Measurements from ENCODE around the gene PIGV. TPM values are rescaled to one million over a fixed set of nuclear protein-coding genes. Genes with fewer than 3 reads are reported as not detected.
A peak's percentile ranks its signal among the peaks of the same experiment; 100 is the strongest.

PIGV gene
- total and polyA plus RNA-seq, 2 of the 4 experiments (the other 2 are of a cell fraction) = 7.2 to 10.6 TPM

DNA sequence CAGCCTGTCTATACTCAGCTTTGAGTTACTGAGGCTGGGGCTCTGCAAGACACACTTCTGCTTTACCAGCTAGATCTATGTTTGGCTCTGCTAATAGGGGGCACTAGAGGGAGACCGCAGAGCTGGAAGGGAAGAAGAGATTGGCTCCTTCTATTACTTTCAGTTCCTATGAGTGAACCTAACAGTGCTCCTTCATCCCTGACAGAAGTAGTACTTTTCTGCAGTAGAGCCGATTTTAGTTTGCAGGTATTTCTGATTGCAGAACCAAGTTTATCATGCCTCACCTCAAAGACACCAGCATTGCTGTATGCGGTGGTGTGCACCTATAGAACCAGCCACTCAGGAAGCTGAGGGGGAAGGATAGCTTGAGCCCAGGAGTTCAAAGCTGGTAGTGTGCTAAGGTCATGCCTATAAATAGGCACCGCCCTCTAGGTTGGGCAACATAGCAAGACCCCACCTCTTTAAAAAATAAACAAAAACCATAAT is 33.1 kb downstream of the PIGV start:
- POLR2A ChIA-PET (ENCODE audit: unreplicated experiment) = no interaction called here
- H4K20me1 ChIP-seq (ENCODE audit: insufficient read depth, low read length) = no peaks in the 10 kb centered on the region
- no peak overlapping the region for H2BK15ac ChIP-seq (ENCODE audit: low read depth, low read length)
- ATAC-seq (ENCODE audit: low read depth) (no peak), DNase-seq (no peak)
- H2AK9ac ChIP-seq (replicated peaks; ENCODE audit: low read depth, low read length, poor library complexity) = no peak overlapping the region
- no peaks in the 10 kb centered on the region for H3K27me3 ChIP-seq (ENCODE audit: control insufficient read depth, insufficient read depth, low read length)
- H3K9me1 ChIP-seq (ENCODE audit: insufficient read depth, low read length) = peaks cover 3% of the 10 kb centered on the region; the same call in 1 of the 2 replicates
- in situ Hi-C loops (cut with MboI; ENCODE audit: low sequenced_read_pairs) (no loop called here), dilution Hi-C loops (cut with HindIII; ENCODE audit: low sequenced_read_pairs, unreplicated experiment) (no loop called here), intact Hi-C loops (cut with micrococcal nuclease) (no loop called here)
- H2AFZ ChIP-seq (replicated peaks; ENCODE audit: low read length, poor library complexity) = no peak overlapping the region
- H3K36me3 ChIP-seq (ENCODE audit: control insufficient read depth, insufficient read depth, low read length) = no peaks in the 10 kb centered on the region
- 0 out of 2 replicates have a peak overlapping the region, but pooled peaks have one; percentile 13 for H3K4me2 ChIP-seq (ENCODE audit: low read depth, low read length)
- no peak overlapping the region for H3K27ac ChIP-seq (ENCODE audit: insufficient read depth, low read length)
- H3K18ac ChIP-seq (ENCODE audit: low read depth, low read length) = no peak overlapping the region
- no peaks in the 10 kb centered on the region for H3K9me3 ChIP-seq (ENCODE audit: control insufficient read depth, insufficient read depth, low read length)
- BruUV-seq (replicated peaks) = no TSS peak
- CTCF ChIA-PET = interaction anchor here (1.0 to 1.4 kb wide), 2 partner anchors 11 to 321 kb away, joined by 3 to 4 read pairs; no protein-coding TSS in a partner anchor
- H2AK5ac ChIP-seq (ENCODE audit: low read depth, low read length) = no peak overlapping the region
- H2BK20ac ChIP-seq (ENCODE audit: low read depth, low read length) = no peak overlapping the region
- no peak overlapping the region for H3K23ac ChIP-seq (ENCODE audit: low read depth, low read length)
- WGBS, 2 experiments (ENCODE audit: extremely low coverage in 2 of 2, insufficient read length in 1 of 2) = no CpG with 5 or more reads among the region's 4 CpGs
- H3K56ac ChIP-seq (ENCODE audit: extremely low read depth, insufficient read depth, low read length) = no peak overlapping the region
- H2BK120ac ChIP-seq (ENCODE audit: low read depth, low read length) = no peak overlapping the region
- no peak overlapping the region for H4K91ac ChIP-seq (ENCODE audit: insufficient read depth, low read depth, low read length)
- H3K14ac ChIP-seq (replicated peaks; ENCODE audit: low read depth, low read length) = no peak overlapping the region
- H3K79me1 ChIP-seq (ENCODE audit: low read depth in 1 of 2, low read length in 2 of 2) = no peaks in the 10 kb centered on the region
- no peak overlapping the region for H4K8ac ChIP-seq (ENCODE audit: low read depth in 2 of 2, low read length in 2 of 2)
- H3K4ac ChIP-seq (ENCODE audit: low read depth, low read length) = no peak overlapping the region
- no peak for TF ChIP-seq CHD1 (IDR thresholded peaks at IDR 0.05; ENCODE audit: low read depth, low read length)
- TF ChIP-seq, protein P1, sequence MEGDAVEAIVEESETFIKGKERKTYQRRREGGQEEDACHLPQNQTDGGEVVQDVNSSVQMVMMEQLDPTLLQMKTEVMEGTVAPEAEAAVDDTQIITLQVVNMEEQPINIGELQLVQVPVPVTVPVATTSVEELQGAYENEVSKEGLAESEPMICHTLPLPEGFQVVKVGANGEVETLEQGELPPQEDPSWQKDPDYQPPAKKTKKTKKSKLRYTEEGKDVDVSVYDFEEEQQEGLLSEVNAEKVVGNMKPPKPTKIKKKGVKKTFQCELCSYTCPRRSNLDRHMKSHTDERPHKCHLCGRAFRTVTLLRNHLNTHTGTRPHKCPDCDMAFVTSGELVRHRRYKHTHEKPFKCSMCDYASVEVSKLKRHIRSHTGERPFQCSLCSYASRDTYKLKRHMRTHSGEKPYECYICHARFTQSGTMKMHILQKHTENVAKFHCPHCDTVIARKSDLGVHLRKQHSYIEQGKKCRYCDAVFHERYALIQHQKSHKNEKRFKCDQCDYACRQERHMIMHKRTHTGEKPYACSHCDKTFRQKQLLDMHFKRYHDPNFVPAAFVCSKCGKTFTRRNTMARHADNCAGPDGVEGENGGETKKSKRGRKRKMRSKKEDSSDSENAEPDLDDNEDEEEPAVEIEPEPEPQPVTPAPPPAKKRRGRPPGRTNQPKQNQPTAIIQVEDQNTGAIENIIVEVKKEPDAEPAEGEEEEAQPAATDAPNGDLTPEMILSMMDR (conservative IDR thresholded peaks at IDR 0.05; ENCODE audit: low read depth, low read length) = no peak
- TF ChIP-seq FOS (IDR thresholded peaks at IDR 0.05; ENCODE audit: low read depth, low read length) = no peak
- no peak for TF ChIP-seq RCOR1 (IDR thresholded peaks at IDR 0.05; ENCODE audit: insufficient replicate concordance, low read length)
- no peak for TF ChIP-seq POLR2A (IDR thresholded peaks at IDR 0.05; ENCODE audit: low read depth, low read length)
- TF ChIP-seq SMC3 (IDR thresholded peaks at IDR 0.05; ENCODE audit: low read depth, low read length) = no peak
- TF ChIP-seq, protein P2, sequence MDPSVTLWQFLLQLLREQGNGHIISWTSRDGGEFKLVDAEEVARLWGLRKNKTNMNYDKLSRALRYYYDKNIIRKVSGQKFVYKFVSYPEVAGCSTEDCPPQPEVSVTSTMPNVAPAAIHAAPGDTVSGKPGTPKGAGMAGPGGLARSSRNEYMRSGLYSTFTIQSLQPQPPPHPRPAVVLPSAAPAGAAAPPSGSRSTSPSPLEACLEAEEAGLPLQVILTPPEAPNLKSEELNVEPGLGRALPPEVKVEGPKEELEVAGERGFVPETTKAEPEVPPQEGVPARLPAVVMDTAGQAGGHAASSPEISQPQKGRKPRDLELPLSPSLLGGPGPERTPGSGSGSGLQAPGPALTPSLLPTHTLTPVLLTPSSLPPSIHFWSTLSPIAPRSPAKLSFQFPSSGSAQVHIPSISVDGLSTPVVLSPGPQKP (IDR thresholded peaks at IDR 0.05; ENCODE audit: borderline replicate concordance, low read depth, low read length) = no peak
- no peak for TF ChIP-seq RAD21 (IDR thresholded peaks at IDR 0.05; ENCODE audit: low read length)
- TF ChIP-seq MAZ (IDR thresholded peaks at IDR 0.05; ENCODE audit: borderline replicate concordance, low read depth, low read length) = no peak
- no peak for TF ChIP-seq RFX5 (IDR thresholded peaks at IDR 0.05; ENCODE audit: low read depth, low read length)
- no peak for TF ChIP-seq MXI1 (IDR thresholded peaks at IDR 0.05; ENCODE audit: borderline replicate concordance, low read depth, low read length)
- H3K4me3 ChIP-seq (ENCODE audit: insufficient read depth, low read depth, low read length) = no peak overlapping the region
- peaks cover 2% of the 10 kb centered on the region; the same call in 1 of the 2 replicates for H3K4me1 ChIP-seq (ENCODE audit: control insufficient read depth, insufficient read depth, low read length)
- no peak overlapping the region for H3K9ac ChIP-seq (ENCODE audit: low read depth, low read length)
- H2BK5ac ChIP-seq (ENCODE audit: low read depth, low read length, poor library complexity, severe bottlenecking) = no peak overlapping the region
- no peak overlapping the region for H4K5ac ChIP-seq (ENCODE audit: low read depth, low read length)
